GM18861 (cell line): ENCODE results near the gene IGF2R.

ENCODE experiments used
- ATAC-seq: cut with Tn5 transposase; IDR thresholded peaks from one replicate; pipeline ENCODE4 v1.9.1; 2021; ENCODE audit not compliant: unreplicated experiment

IGF2R gene

DNA sequence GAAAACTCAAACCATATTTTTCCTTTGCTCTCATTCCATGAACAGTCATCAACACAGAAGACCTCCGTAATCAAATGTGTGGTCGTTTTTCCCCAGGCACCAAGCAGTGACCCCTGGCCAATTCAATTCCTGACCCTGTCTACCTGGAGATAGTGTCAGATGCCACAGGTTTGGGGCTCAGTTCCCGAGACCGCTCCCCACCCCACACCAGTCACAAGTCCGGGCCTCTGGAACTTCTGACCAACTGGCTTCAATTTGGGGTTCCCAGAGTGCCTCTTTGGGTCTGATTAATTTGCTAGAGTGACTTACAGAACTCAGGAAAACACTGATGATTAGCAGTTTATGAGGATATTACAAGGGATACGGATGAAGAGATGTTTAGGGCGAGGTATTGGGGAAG, 6.0 kb downstream of the IGF2R start:
- no peak for ATAC-seq

DNA sequence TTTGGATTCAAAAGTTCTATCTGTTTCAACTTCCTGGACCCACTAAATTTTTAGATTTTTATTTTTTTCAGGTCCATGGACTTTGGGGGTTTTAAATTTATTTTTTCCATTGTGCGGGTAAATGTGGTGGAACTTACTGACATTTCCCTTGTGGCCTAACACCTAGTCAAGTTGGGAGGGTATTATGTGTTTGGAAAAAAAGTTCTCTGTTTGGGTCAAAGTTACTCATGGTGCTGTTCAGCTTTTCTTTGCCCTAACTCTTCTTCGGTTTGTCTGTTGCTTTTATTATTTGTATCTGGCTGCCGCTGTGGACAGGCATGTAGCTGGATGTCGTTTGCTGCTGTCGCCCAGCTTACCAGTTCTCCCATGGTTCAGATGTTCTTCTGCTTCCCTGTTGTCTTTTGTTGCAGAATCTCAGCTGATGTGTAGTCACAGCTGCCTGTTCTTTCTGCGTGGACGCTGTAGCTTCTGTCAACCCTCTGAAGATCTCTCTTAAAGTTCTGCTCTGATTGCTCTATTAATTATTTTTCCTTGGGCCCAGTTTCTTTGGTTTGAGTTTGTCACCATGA, 7.9 kb downstream of the IGF2R start:
- ATAC-seq, result no peak

- ATAC-seq, result no peak
Observed at GRCh38 chr6:159977255-159977903, 8.5 kb downstream of the IGF2R start.

- no peak for ATAC-seq
Observed at GRCh38 chr6:159977904-159978268, 9.0 kb downstream of the IGF2R start.

DNA sequence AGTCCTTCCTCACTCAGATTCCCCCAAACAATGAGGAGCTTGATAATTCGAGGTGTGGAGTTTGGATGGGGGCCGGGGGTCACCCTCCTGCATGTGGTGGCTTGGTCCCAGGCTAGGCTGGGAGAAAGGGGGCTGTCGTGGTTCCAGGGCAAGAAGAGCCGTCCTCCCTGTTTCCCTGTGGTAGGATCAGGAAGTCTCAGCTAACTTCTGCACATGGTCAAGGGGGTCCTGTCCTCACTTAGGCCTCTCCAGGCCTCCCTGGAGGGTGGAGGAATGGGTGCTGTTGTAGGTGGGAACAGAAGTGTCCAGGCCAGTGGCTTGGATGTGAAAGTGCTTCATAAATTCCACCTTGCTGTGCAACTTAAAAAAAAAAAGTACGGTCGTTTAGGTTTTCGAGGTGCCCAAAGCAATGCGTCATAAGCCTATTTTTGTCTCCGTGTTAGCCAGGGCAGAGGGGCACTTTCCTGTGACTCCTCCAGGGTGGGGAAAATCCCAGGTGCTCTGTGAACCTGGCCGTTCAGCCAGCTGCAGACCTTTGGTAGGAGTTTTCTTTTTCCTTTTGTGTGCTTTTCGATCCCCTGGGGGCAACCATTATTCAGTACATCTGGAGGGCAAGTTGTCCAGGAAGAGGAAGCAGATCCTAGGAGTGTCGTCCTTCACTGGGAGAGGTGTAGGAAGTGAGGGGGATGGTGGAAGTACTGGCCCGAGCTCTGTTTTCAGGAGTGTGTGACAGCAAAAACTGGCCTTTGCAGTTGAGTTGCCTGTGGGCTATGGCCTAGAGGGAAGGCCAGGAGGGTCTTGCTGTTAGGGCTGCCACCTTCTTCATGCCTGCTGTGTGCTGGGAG, 9.6 kb downstream of the IGF2R start:
- peak; percentile 21 for ATAC-seq

- peak; percentile 67 for ATAC-seq
Observed at GRCh38 chr6:159979136-159979874, 10.4 kb downstream of the IGF2R start.

GRCh38 chr6:159980474-159980873, 11.6 kb downstream of the IGF2R start:
- no peak for ATAC-seq

- ATAC-seq, result no peak
Observed at GRCh38 chr6:159981071-159981402, 12.2 kb downstream of the IGF2R start.

- peak; percentile 51 for ATAC-seq
Observed at GRCh38 chr6:159981403-159982245, 12.7 kb downstream of the IGF2R start.

- ATAC-seq, result no peak
Observed at GRCh38 chr6:159982731-159983506, 14.0 kb downstream of the IGF2R start.

DNA sequence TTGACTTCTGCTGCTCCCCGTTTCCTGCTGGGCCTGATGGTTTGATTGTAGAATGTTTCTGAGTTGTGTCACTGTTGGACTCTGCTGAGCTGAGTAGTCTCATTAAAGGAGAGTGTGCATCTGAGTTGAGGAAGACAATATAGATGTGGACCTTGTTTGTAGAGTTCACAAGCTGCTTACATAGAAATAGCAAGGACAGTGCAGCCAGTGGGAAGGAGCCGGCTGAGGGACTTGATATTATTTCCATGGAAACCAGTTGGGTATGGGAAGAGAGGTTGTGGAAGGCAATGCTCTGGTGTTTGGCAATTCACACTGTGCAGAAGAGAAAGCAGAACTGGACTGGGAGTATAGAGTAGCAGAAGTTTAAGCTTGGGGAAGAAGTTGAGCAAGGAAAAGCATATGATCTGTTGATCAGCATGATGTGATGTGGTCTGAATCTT, 14.8 kb downstream of the IGF2R start:
- no peak for ATAC-seq

- no peak for ATAC-seq
Observed at GRCh38 chr6:159984268-159984786, 15.4 kb downstream of the IGF2R start.

- no peak for ATAC-seq
Observed at GRCh38 chr6:159985296-159985945, 16.5 kb downstream of the IGF2R start.

DNA sequence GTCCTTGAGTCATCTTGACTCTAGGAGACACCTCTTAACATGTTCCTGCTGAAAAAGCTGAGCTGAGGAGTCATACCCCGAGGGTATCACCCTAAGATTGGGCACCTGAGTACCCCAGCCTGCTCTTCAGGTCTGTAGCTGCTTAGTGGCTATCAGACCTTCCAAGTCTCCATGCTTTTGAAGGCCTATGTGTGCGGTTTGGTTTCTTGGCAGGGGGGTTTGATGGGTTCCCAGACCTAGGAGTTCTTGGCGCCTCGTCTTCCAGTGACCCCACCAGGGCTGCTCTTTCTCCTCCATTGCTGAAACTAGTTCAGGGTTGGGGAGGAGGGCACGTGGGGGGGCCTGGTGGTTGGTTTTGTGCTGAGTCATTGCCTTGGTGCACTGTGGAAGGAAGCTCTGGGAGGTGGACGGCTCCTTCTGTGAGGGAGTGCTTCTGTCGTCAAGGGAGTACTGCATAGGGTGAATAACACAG, 20.1 kb downstream of the IGF2R start:
- ATAC-seq, result no peak

- ATAC-seq, result peak; percentile 85
Observed at GRCh38 chr6:159989492-159990480, 20.9 kb downstream of the IGF2R start.

DNA sequence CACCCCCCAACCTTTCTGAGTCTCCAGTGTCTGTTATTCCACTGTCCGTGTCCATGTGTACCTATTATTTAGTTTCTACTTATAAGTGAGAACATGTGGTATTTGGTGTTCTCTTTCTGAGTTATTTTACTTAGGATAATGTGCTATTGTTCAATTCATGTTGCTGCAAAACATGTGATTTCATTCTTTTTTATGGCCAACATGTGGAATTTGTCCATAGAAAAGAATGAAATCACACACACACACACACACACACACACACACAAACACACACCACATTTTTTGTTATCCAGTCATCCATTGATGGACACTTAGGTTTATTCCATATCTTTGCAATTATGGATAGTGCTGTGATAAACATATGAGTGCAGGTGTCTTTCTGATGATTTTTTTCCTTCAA, 23.5 kb downstream of the IGF2R start:
- no peak for ATAC-seq

- ATAC-seq, result no peak
Observed at GRCh38 chr6:159995405-159995804, 26.5 kb downstream of the IGF2R start.

- ATAC-seq, result no peak
Observed at GRCh38 chr6:159996087-159996622, 27.3 kb downstream of the IGF2R start.
